ENCODE measurements around the gene ADD2. TPM values are rescaled to one million over a fixed set of nuclear protein-coding genes. Genes with fewer than 3 reads are reported as not detected.

ADD2 gene, protein sequence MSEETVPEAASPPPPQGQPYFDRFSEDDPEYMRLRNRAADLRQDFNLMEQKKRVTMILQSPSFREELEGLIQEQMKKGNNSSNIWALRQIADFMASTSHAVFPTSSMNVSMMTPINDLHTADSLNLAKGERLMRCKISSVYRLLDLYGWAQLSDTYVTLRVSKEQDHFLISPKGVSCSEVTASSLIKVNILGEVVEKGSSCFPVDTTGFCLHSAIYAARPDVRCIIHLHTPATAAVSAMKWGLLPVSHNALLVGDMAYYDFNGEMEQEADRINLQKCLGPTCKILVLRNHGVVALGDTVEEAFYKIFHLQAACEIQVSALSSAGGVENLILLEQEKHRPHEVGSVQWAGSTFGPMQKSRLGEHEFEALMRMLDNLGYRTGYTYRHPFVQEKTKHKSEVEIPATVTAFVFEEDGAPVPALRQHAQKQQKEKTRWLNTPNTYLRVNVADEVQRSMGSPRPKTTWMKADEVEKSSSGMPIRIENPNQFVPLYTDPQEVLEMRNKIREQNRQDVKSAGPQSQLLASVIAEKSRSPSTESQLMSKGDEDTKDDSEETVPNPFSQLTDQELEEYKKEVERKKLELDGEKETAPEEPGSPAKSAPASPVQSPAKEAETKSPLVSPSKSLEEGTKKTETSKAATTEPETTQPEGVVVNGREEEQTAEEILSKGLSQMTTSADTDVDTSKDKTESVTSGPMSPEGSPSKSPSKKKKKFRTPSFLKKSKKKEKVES
- total RNA-seq, result not detected in 2 replicates

GRCh38 chr2:70767699-70768589, at the start of gene ADD2:
Gene ADD2 (minus strand): TSS chr2:70768200. CDS start chr2:70706408, 61,792 bp downstream.

GRCh38 chr2:70790136-70790828, 22.3 kb upstream of the ADD2 start, which contains the start of gene FIGLA:
Gene FIGLA (minus strand): TSS chr2:70790643. CDS start chr2:70790638, 5 bp downstream.

Other genes with a start within 250 kb of the ADD2 start
- not detected in 2 replicates for gene TGFA, start 214.4 kb downstream of the ADD2 start, total RNA-seq
- not detected in 2 replicates for gene FIGLA, start 22.4 kb upstream of the ADD2 start, total RNA-seq
- gene CLEC4F, start 52.4 kb upstream of the ADD2 start, total RNA-seq, result not detected in 2 replicates
- gene CD207, start 67.6 kb upstream of the ADD2 start, total RNA-seq, result not detected in 2 replicates
- 1.7 and 7.1 TPM in 2 replicates for gene VAX2, start 132.4 kb upstream of the ADD2 start, total RNA-seq
- gene ATP6V1B1, start 167.7 kb upstream of the ADD2 start, total RNA-seq, result under 0.01 TPM in 1 of 2 replicates, not detected in the other
- gene ANKRD53, start 210.4 kb upstream of the ADD2 start, total RNA-seq, result 3.2 TPM in 1 of 2 replicates, not detected in the other
- 47.6 and 80.5 TPM in 2 replicates for gene TEX261, start 226.7 kb upstream of the ADD2 start, total RNA-seq

All from myometrial cell (primary cell).